HG03196 (cell line): Measurements from ENCODE around the gene ANKIB1.
"Not testable (repeated sequence)": the region's sequence is repeated elsewhere in the genome, so short reads cannot be mapped to it uniquely, and the experiment has no call there.

Experiments used
- ATAC-seq: cut with Tn5 transposase; IDR thresholded peaks from one replicate; pipeline ENCODE4 v1.9.1; 2021; ENCODE audit not compliant: unreplicated experiment

ANKIB1 gene

GRCh38 chr7:92400013-92400412 is 154.2 kb downstream of the ANKIB1 start:
- ATAC-seq, result no peak

- no peak for ATAC-seq
Observed at GRCh38 chr7:92402920-92403759, 157.4 kb downstream of the ANKIB1 start.

- ATAC-seq, result no peak
Observed at GRCh38 chr7:92403760-92404074, 157.9 kb downstream of the ANKIB1 start.

GRCh38 chr7:92404170-92404614 is 158.4 kb downstream of the ANKIB1 start:
- ATAC-seq, result no peak

DNA sequence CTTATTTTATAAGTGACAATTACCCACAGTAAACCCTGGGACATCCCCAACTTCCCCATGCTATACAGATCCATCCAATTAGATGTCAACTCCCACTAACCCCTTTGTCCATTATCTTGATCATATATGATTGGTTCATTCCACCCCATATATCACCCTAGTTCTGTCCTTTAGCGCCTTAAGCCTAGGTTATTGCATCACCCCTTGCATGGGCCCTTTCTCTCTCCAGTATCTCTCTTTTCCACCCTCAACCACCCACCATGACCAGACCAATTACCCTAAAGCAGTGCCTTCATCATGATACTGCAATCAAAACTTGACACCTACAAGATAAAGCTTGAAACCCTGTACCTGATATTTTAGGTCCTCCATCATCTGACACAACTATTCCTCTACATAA is 163.6 kb downstream of the ANKIB1 start:
- no peak for ATAC-seq

DNA sequence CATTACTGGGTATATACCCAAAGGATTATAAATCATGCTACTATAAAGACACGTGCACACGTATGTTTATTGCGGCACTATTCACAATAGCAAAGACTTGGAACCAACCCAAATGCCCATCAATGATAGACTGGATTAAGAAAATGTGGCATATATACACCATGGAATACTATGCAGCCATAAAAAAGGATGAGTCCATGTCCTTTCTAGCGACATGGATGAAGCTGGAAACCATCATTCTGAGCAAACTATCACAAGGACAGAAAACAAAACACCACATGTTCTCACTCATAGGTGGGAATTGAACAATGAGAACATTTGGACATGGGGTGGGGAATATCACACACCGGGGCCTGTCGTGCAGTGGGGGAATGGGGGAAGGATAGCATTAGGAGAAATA is 164.4 kb downstream of the ANKIB1 start:
- ATAC-seq, result not testable (repeated sequence)

DNA sequence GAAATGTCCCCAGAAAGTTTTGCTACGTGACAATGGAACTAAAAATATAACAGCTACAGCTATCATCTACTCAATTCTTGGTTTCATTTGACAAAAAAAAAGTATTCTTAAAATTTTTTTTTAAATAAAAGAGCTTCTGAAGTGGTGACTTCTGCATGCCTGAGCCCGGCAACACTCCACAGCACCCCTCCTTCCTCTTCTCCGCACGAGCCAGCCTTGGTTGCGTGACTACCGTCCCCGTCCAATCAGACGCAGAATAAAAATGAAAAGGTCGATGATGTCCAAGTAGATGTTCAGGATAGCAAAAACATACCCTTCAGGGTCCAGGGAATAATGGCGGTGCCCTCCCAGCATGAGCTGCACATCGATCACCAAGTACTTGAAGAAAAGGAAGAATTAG is 167.0 kb downstream of the ANKIB1 start:
- ATAC-seq, result no peak

GRCh38 chr7:92413550-92413949 is 167.8 kb downstream of the ANKIB1 start:
- ATAC-seq, result no peak

DNA sequence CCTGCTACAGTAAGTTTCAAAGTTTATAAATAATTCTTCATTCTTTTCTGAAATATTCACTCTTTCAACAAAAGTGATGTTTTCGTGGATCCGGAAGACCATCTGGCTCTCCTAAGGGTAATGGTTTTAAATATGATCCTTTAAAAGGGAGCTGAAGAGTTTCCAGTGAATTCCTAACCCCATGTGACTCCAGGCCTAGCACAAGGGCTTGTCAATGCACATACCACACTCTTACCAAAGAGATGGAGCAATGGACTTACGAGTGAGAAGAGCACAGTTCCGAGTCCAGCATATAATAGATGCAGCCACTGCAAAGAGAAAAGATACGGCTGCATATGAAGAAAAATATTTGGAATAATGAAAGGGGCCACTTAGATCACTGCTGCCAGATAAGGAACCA is 169.5 kb downstream of the ANKIB1 start:
- no peak for ATAC-seq

- no peak for ATAC-seq
Observed at GRCh38 chr7:92417913-92418312, 172.1 kb downstream of the ANKIB1 start.

DNA sequence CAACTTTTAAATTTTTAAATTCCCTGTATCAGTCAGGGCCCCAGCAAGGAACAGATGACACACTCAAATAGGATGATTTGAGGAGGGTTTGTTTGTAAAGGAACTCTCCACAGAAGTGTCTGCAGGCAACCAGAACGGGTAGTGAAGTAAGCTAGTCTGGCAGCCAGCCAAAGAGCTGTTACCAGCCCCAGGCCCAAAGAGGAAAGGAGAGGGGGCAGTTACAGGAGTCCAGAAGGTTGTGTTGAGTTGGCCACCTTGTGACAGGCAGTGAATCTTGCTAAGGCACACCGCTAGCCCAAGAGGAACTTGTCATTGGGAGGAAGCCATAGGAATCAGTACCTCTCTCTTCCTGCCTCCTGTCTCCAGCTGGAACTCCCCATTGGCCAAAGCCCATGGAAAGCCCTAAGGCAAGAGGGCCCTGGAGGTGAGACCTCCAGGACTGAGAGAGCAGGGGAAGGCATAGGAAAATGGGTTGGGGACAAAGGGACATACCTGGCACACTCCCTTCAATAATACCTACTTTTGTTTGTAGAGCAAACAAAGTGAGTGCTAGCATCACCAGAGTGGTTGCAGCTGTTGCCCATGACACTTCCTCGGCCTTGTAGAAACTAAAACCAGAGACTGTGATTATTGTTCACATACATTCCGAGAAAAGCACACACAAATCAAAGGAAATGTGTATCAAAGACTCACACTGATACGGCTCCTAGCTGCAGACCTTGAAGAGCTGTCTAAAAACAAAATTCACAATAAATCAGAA is 176.1 kb downstream of the ANKIB1 start:
- no peak for ATAC-seq

- ATAC-seq, result no peak
Observed at GRCh38 chr7:92422926-92423325, 177.2 kb downstream of the ANKIB1 start.

DNA sequence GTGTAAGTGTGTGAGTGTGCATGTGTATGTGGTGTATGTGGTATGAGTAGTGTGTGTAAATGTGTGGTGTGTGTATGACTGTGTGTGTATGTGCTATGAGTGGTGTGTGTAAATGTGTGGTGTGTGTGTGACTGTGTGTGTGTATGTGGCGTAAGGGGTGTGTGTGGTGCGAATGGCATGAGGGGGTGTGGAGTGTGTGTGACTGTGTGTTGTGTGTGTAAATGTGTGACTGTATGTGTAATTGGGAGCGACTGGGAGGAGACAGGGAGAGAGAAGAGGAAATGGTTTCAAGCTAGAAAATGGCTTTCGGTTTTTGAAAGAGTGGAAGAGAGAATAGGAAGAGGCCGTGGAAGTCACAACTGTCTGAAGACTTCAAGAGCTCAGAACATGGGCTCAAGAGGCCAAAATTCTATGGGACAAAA is 177.9 kb downstream of the ANKIB1 start:
- no peak for ATAC-seq

DNA sequence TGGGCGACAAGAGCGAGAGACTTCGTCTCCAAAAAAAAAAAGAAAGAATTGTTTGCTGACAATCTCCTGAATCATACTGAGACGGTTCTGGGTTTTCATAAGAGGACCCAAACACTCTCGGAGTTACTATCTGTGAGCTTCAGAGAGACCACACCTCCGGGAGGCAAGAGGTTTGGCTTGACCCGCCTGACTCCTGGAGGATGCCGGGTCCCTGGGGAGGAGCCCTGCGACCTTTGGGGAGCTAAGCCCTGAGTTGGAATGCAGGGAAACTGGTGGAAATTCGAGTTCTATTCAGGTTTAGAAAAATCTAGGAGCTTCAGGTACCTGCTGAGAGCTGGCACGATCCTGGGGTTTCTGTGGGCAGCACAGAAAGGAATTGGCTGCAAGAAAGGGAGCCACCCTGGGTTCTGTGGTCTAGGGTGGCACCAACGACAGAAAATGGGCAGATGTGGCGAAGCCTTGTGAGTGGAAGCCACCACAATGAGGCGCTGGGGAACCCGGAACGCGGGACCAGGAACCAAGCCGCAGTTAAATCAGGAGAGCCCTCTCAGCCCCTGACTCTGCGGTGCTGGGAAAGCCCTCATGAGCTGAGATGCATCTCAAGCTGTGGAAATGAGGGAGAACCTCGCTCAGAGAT is 179.7 kb downstream of the ANKIB1 start:
- no peak for ATAC-seq

GRCh38 chr7:92427193-92427592 is 181.4 kb downstream of the ANKIB1 start:
- no peak for ATAC-seq

DNA sequence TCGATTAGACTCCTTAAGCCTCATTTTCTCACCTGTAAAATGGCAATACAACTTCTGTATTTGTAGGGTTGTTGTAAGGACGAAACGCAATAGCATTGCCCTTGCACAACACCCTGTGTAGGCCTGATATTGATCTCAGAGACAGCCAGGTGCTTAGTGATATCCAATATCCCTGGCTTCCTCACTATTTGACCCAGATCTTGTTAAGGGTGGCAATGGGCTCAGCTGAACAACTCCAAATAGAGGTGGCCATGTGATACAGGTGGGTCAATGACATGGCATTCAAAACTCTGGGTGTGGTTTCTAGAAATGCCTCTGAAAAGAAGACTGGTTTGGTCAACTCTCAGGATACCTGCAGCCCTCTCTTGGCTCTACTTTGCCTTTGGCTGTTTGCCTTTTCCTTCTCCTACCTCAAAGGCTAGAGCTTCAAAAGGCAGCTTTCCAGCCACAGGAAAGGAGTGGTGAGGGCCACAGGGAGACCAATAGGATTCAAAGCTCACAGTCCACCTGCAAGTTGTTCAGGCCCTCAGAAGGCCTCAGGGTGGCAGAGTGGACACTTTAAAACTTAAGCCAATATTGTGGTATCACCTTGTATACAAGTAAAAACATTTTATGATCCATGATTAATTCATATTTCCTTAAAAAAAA is 186.6 kb downstream of the ANKIB1 start:
- ATAC-seq, result no peak

DNA sequence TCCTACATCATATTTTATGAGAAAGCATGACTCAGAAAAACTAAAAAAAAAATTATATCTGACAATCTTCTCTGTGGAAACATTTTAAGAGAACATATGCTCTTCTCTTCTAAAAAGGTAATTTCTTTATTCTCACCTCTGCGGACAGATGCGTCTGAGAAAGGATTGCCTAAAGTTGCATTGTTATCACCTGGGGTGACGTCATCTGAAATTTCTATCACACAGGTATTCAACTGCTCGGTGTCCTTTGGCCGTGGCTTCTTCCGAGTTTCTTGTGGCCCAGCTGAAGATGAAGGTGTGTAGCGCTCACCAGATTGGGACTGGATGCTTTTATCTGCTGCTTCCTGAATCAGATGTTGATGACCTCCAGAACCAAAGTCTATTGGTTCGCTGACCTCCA is 187.2 kb downstream of the ANKIB1 start:
- ATAC-seq, result no peak

DNA sequence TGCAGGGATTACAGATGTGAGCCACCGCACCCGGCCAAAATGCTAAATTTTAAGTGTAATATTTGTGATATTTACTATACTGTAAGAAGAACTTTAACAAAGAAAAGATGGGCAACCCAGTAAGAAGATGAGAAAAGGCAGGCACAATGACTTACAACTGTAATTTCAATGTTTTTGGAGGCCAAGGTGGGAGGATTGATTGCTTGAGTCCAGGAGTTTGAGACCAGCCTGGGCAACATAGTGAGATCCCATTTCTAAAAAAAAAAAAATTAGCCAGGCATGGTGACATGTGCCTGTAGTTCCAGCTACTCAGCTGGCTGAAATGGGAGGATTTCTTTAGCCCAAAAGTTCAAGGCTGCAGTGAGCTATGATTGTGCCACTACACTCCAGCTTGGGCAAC is 189.8 kb downstream of the ANKIB1 start:
- ATAC-seq, result no peak

DNA sequence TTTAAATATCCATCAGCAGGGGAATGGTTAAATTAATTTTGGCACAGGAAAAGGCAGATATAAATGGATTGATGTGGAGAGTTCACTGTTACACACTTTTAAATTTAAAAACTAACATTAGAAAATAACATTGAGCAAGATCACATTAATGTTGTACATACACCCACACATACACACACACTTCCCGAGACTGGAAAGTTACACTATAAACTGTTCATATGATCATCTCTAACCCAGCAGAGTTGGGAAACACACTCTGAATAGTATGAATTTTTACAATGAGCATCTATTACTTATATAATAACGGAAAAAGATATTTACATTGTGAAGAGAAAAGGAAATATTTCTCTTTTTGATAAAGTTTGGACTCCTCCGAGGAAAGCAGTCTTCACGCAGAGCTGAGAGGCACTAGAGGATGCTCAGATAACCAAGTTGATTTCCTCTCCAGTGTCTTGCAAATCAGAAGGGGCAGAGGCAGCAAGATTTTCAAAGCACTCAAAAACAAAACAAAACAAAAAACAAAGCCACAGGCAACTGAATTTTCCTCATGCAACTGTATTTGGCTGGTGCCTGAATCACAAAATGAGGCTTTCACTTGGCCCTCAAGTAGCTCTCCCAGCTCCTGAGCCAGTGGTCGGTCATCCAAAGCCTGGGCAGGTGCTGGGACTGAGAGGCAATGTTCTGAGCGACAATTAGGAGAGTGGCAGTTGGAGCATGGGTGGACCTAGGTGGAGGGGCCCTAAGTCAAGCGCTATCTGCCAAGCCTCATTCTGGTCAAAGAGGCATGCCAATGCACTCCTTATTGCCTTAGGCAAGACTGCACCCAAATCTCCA is 191.1 kb downstream of the ANKIB1 start:
- ATAC-seq, result no peak

DNA sequence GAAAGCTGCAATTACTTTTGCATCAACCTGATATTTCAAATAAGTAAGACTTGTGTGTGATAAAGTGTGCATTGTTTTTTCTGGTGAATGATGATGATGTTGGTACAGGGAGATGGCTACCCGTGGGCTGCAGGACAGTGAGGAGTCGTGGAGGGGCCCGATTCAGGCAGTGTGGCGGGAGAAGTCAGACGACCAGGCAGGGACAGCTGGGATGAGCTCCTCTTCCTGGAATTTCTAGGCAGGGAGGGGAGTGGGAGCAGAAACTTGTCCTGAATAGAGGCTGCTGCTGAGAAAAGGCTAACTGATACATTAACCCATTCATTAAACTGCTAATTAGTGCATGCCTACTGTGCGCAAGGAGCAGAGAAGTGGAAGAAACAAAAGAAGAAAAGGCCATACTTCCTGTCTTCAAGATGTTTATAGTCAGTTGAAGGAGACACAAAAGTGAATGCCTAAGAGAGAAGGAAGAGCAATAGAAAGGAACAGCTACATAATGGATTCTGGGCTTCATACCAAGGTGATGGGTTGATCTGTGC is 192.2 kb downstream of the ANKIB1 start:
- ATAC-seq, result no peak
